GOT3 (cell line): ENCODE data around the gene PTPN20.
"Not testable (repeated sequence)": the region's sequence is repeated elsewhere in the genome, so short reads cannot be mapped to it uniquely, and the experiment has no call there.

Experiments used
- DNase-seq: peaks from one replicate; lab custom pipeline; 2025; ENCODE audit warnings: mixed read lengths; lab: John Stamatoyannopoulos, UW

Gene PTPN20

GRCh38 chr10:46952540-46952939, 41.3 kb downstream of the PTPN20 start:
- DNase-seq = not testable (repeated sequence)

- DNase-seq = not testable (repeated sequence)
Measured at GRCh38 chr10:46960742-46961141, 49.5 kb downstream of the PTPN20 start.

GRCh38 chr10:46963356-46963755, 52.1 kb downstream of the PTPN20 start:
- DNase-seq = not testable (repeated sequence)

GRCh38 chr10:46967013-46967412, 55.8 kb downstream of the PTPN20 start:
- DNase-seq = not testable (repeated sequence)

- not testable (repeated sequence) for DNase-seq
Measured at GRCh38 chr10:46980223-46980622, 69.0 kb downstream of the PTPN20 start.

- DNase-seq = not testable (repeated sequence)
Measured at GRCh38 chr10:46987233-46987924, 76.2 kb downstream of the PTPN20 start.

- no peak for DNase-seq
Measured at GRCh38 chr10:46992803-46993561, 81.8 kb downstream of the PTPN20 start.

- DNase-seq = no peak
Measured at GRCh38 chr10:46995234-46995633, 84.0 kb downstream of the PTPN20 start.

- DNase-seq = no peak
Measured at GRCh38 chr10:46998192-46998591, 87.0 kb downstream of the PTPN20 start.

- no peak for DNase-seq
Measured at GRCh38 chr10:46998595-46998994, 87.4 kb downstream of the PTPN20 start.

- no peak for DNase-seq
Measured at GRCh38 chr10:46999217-46999616, 88.0 kb downstream of the PTPN20 start.

GRCh38 chr10:47008769-47009168, 97.5 kb downstream of the PTPN20 start:
- no peak for DNase-seq

GRCh38 chr10:47009215-47009838, 98.1 kb downstream of the PTPN20 start:
- DNase-seq = no peak

GRCh38 chr10:47010036-47010435, 98.8 kb downstream of the PTPN20 start:
- DNase-seq = no peak

- DNase-seq = no peak
Measured at GRCh38 chr10:47012214-47012613, 101.0 kb downstream of the PTPN20 start.

GRCh38 chr10:47013507-47014154, 102.4 kb downstream of the PTPN20 start:
- no peak for DNase-seq

GRCh38 chr10:47015404-47015803, 104.2 kb downstream of the PTPN20 start:
- DNase-seq = no peak

GRCh38 chr10:47016564-47016963, 105.3 kb downstream of the PTPN20 start:
- DNase-seq = no peak

- DNase-seq = no peak
Measured at GRCh38 chr10:47018026-47018735, 107.0 kb downstream of the PTPN20 start.

- DNase-seq = no peak
Measured at GRCh38 chr10:47019155-47020145, 108.2 kb downstream of the PTPN20 start.

GRCh38 chr10:47020471-47020870, 109.2 kb downstream of the PTPN20 start:
- DNase-seq = no peak
